Heart right ventricle (tissue), 16 donors: ENCODE results near the gene PCDHGB1. TPM values are rescaled to one million over a fixed set of nuclear protein-coding genes. Genes with fewer than 3 reads are reported as not detected.

Experiments
- ATAC-seq, 8 donors: fragments of 200-7000 bp; cut with Tn5 transposase; one replicate each; pipeline ENCODE4 v1.9.1; 2020; ENCODE audit warnings: mild to moderate bottlenecking in 8 of 8, moderate library complexity in 8 of 8, moderate number of reproducible peaks in 1 of 8
- DNase-seq, 2 donors: peaks; one replicate each; pipeline ENCODE4 v3.0.0-alpha.2; 2020
- H3K27ac ChIP-seq, 10 donors: fragments of 200-600 bp; sonication (generic) in 2 of 10; one replicate each; pipeline versions ENCODE4 v1.5.0 to v1.8.0; 2020 to 2022; ENCODE audit warnings: mild to moderate bottlenecking in 3 of 10
- H3K27me3 ChIP-seq, 7 donors: fragments of 200-600 bp; one replicate each; pipeline ENCODE4 v1.8.0; 2021 to 2022; ENCODE audit warnings: mild to moderate bottlenecking in 2 of 7
- H3K36me3 ChIP-seq, 9 donors: fragments of 200-600 bp; sonication (generic) in 1 of 9; one replicate each; pipeline versions ENCODE4 v1.5.0 to v1.8.0; 2020 to 2022; ENCODE audit warnings: mild to moderate bottlenecking in 2 of 9
- H3K4me1 ChIP-seq, 9 donors: fragments of 200-600 bp; sonication (generic) in 1 of 9; one replicate each; pipeline versions ENCODE4 v1.5.0 to v1.8.0; 2020 to 2022; ENCODE audit warnings: mild to moderate bottlenecking in 4 of 9
- H3K4me3 ChIP-seq, 10 donors: fragments of 200-600 bp; sonication (generic) in 2 of 10; one replicate each; pipeline versions ENCODE4 v1.5.0 to v1.8.0; 2020 to 2022; ENCODE audit warnings: mild to moderate bottlenecking in 7 of 10, moderate library complexity in 2 of 10
- H3K9me3 ChIP-seq, 11 donors: fragments of 200-600 bp in 10 of 11; sonication (generic) in 2 of 11; one replicate each; pipeline versions ENCODE4 v1.5.0 to v1.8.0; 2013 to 2022; ENCODE audit warnings: mild to moderate bottlenecking in 2 of 11, control low read depth in 1 of 11, moderate library complexity in 1 of 11
- WGBS, 2 donors: extraction: QIAGEN DNeasy Blood & Tissue Kit; methylation state at CpG; one replicate each; pipeline ENCODE4 v1.1.7; 2013; ENCODE audit warnings: inconsistent platforms in 1 of 2; 5-methylcytosine and 5-hydroxymethylcytosine counted together
- intact Hi-C, 10 donors: fragments of 100-400 bp; cut with DNase I; formaldehyde crosslinking; loops; one replicate each; pipeline versions ENCODE4 v1.11.1 to v1.14.2; 2022
- polyA plus RNA-seq, 2 donors: library from polyadenylated mRNA; stranded (reverse); fragments of 200-250 nt; gene quantifications; one replicate each; pipeline ENCODE4 v1.2.3, GENCODE V29; 2013
- total RNA-seq, 10 donors: library from RNA; stranded (reverse); fragmentation: NEBNext Ultra II Directional in 3 of 10; extraction: Animal tissue kit (Norgen Biotek cat#: 25700) in 3 of 10; gene quantifications; one replicate each; pipeline versions ENCODE4 v1.2.1 to v1.2.4, GENCODE V29; 2021 to 2023
- TF ChIP-seq, protein P1 (sequence below), 9 donors: fragments of 200-600 bp; sonication (generic) in 2 of 9; IDR thresholded peaks; one replicate each; pipeline versions ENCODE4 v1.5.0 to v1.8.0; 2021 to 2022; ENCODE audit warnings: antibody characterized with exemption in 9 of 9, mild to moderate bottlenecking in 5 of 9, moderate library complexity in 1 of 9
- donor health status: Arrhythmogenic right ventricular cardiomyopathy.
- donor health status: ischemic (EF 13 %, LVEDD 7.1; RV severe dilation, severe dysfunction).
- donor health status: healthy with polysubstance abuse.
- donor health status: DM: no; HTN: yes; CAD: no.
- donor health status: DM: no; HTN: no; CAD: no.
- donor health status: ischemic (EF 25% LVEDD 6.9; RV normal size, moderate dysfunction).
- donor health status: ischemic (EF 25% LVEDD 5.7; RV mildly dilated, moderate dysfunction).
- donor health status: healthy.
- donor health status: DM: yes; HTN: yes; CAD: no.
- donor health status: Ischemic cardiomyopathy.
- donor health status: ischemic (EF 35%, LVEDD 5.7; RV mildly dilated, moderate dysfunction).
- donor health status: nonischemic (EF 11% LVEDD 7.7; RV severe dilation, severe dysfunction).
- donor health status: DM: yes; HTN: yes; CAD: no.
- donor health status: PGD.
- donor health status: ischemic (EF 29% LVEDD 5.4; RV normal size, mild dysfunction).
- donor health status: nonischemic (EF 23%, LVEDD 6.1; RV moderate dilation, normal function).

PCDHGB1 gene
- total and polyA plus RNA-seq, 12 donors = 0.19 to 13.2 (median 8.6) TPM

GRCh38 chr5:141319202-141319601 lies 30.7 kb upstream of the PCDHGB1 start:
- peaks cover 0 to 88% (median 58%) of the 10 kb centered on the region in 11 donors for H3K9me3 ChIP-seq
- 88 to 91% methylated on average over 6 of the region's 6 CpGs for WGBS, 2 donors
- H3K27ac ChIP-seq = peak overlapping the region in 1 of 10 donors; percentile 90
- H3K27me3 ChIP-seq = no peaks in the 10 kb centered on the region
- ATAC-seq (no peak), DNase-seq (no peak)
- TF ChIP-seq, protein P1, sequence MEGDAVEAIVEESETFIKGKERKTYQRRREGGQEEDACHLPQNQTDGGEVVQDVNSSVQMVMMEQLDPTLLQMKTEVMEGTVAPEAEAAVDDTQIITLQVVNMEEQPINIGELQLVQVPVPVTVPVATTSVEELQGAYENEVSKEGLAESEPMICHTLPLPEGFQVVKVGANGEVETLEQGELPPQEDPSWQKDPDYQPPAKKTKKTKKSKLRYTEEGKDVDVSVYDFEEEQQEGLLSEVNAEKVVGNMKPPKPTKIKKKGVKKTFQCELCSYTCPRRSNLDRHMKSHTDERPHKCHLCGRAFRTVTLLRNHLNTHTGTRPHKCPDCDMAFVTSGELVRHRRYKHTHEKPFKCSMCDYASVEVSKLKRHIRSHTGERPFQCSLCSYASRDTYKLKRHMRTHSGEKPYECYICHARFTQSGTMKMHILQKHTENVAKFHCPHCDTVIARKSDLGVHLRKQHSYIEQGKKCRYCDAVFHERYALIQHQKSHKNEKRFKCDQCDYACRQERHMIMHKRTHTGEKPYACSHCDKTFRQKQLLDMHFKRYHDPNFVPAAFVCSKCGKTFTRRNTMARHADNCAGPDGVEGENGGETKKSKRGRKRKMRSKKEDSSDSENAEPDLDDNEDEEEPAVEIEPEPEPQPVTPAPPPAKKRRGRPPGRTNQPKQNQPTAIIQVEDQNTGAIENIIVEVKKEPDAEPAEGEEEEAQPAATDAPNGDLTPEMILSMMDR (IDR thresholded peaks at IDR 0.05) = no peak
- H3K4me3 ChIP-seq = peak overlapping the region in 6 of 10 donors; percentile 71 to 96 (median 75)
- intact Hi-C loops = loop anchor here in 2 of 10 donors (10.0 kb wide), 2 partner anchors 64 to 94 kb away; partner anchors contain the start of gene PCDHB14 (in 1 of the 2)
- H3K4me1 ChIP-seq = peaks cover 0 to 23% (median 13%) of the 10 kb centered on the region in 9 donors
- peaks cover 0 to 57% (median 21%) of the 10 kb centered on the region in 9 donors for H3K36me3 ChIP-seq

DNA sequence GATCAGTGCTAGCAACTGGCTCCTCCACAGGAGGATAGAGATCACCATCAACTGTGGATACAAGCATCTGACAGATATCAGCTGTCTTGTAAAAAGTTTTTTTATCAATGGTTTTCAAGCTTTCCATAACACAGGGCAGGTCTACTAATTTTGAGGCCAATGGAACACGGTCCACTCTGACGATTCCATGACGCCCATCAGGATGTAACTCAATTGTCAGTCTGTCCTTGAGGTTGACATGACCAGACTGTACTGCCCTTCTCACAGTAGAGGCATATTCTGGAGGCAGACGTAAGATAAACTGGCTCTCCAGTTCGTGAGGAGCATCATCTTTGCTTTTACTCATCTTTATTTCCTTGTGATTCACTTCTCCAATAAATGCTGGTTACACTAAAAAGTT lies 30.2 kb upstream of the PCDHGB1 start:
- Histone ChIP-seq H3K4me1 (peaks cover 0 to 23% (median 13%) of the 10 kb centered on the region in 9 donors), H3K36me3 (peaks cover 0 to 52% (median 21%) of the 10 kb centered on the region in 9 donors), H3K4me3 (peak overlapping the region in 9 of 10 donors; percentile 56 to 96 (median 71)), H3K9me3 (peaks cover 0 to 83% (median 53%) of the 10 kb centered on the region in 11 donors), H3K27ac (peak overlapping the region in 6 of 10 donors; percentile 90 to 99 (median 94)), H3K27me3 (no peaks in the 10 kb centered on the region)
- ATAC-seq = peak in 2 of 8 donors; percentile 28 to 38
- TF ChIP-seq, protein P1 (IDR thresholded peaks at IDR 0.05) = no peak
- intact Hi-C loops = loop anchor here in 6 of 10 donors (2.0 to 10.0 kb wide), 9 partner anchors 65 to 917 kb away; partner anchors contain the start of genes ANKHD1 (in 1 of the 6), PCDHB12 (in 1 of the 6), PCDHB14 (in 1 of the 6) and PCDHB15 (in 1 of the 6)
- WGBS, 2 donors = 61 to 63% methylated on average over 5 of the region's 5 CpGs
- DNase-seq = no peak

GRCh38 chr5:141320225-141321169 lies 29.4 kb upstream of the PCDHGB1 start, which contains the start of gene TAF7:
Gene TAF7 (minus strand): TSS chr5:141320784. CDS start chr5:141320044, 740 bp downstream.
- 1 to 2% methylated on average over 67 of the region's 67 CpGs for WGBS, 2 donors
- H3K36me3 ChIP-seq = peaks cover 0 to 46% (median 21%) of the 10 kb centered on the region in 9 donors
- TF ChIP-seq, protein P1 (IDR thresholded peaks at IDR 0.05) = peak; percentile 79 to 92 (median 87)
- H3K27ac ChIP-seq = peak within 1 kb of the TSS; percentile 87 to 99 (median 92)
- intact Hi-C loops = loop anchor here in 6 of 10 donors (2.0 to 10.0 kb wide), 7 partner anchors 76 to 918 kb away; partner anchors contain the start of genes ANKHD1 (in 1 of the 6), PCDHB12 (in 1 of the 6) and PCDHB15 (in 1 of the 6)
- H3K4me3 ChIP-seq = peak within 1 kb of the TSS; percentile 56 to 96 (median 72)
- no peaks in the 10 kb centered on the region for H3K27me3 ChIP-seq
- peaks cover 0 to 23% (median 13%) of the 10 kb centered on the region in 9 donors for H3K4me1 ChIP-seq
- ATAC-seq (peak; percentile 99 to 100 (median 100)), DNase-seq (peak; percentile 90 to 93)
- H3K9me3 ChIP-seq = peaks cover 0 to 76% (median 45%) of the 10 kb centered on the region in 11 donors

- H3K36me3 ChIP-seq = peaks cover 0 to 31% (median 21%) of the 10 kb centered on the region in 9 donors
- H3K9me3 ChIP-seq = peaks cover 0 to 75% (median 33%) of the 10 kb centered on the region in 11 donors
- no peak overlapping the region for H3K4me3 ChIP-seq
- H3K27me3 ChIP-seq = peaks cover 0 to 4% (median 0%) of the 10 kb centered on the region in 7 donors
- H3K27ac ChIP-seq = no peak overlapping the region
- no peak for DNase-seq
- H3K4me1 ChIP-seq = peaks cover 0 to 31% (median 13%) of the 10 kb centered on the region in 9 donors
- no peak for ATAC-seq
- TF ChIP-seq, protein P1 (IDR thresholded peaks at IDR 0.05) = no peak
- WGBS, 2 donors = 86 to 95% methylated on average over 3 of the region's 3 CpGs
- intact Hi-C loops = loop anchor here in 5 of 10 donors (5.0 to 10.0 kb wide), 5 partner anchors 77 to 920 kb away; partner anchors contain the start of genes ANKHD1 (in 1 of the 5), PCDHB12 (in 1 of the 5) and PCDHB15 (in 1 of the 5)
Observed at GRCh38 chr5:141322261-141322660, 27.6 kb upstream of the PCDHGB1 start.
